ENCODE results near the gene CDS1. TPM values are rescaled to one million over a fixed set of nuclear protein-coding genes. Genes with fewer than 3 reads are reported as not detected.

CDS1 gene
- total RNA-seq, 4 donors from 2014 or later, result 0.69 to 1.7 (median 1.1) TPM; not detected in 1

- no peak for TF ChIP-seq CTCF (IDR thresholded peaks at IDR 0.05)
- no peak for ATAC-seq (ENCODE audit: low FRiP score)
Observed at GRCh38 chr4:84565951-84566350, 17.0 kb upstream of the CDS1 start.

GRCh38 chr4:84568496-84568895 lies 14.4 kb upstream of the CDS1 start:
- ATAC-seq (ENCODE audit: low FRiP score) (no peak), DNase-seq (ENCODE audit: low spot score) (no peak)
- TF ChIP-seq CTCF (IDR thresholded peaks at IDR 0.05), result no peak

More at GRCh38 chr4:84565951-84566350, 17.0 kb upstream of the CDS1 start:
- DNase-seq (ENCODE audit: low spot score), result no peak

- TF ChIP-seq CTCF (IDR thresholded peaks at IDR 0.05), result no peak
- DNase-seq (ENCODE audit: low spot score) (no peak), ATAC-seq (ENCODE audit: low FRiP score) (no peak)
Observed at GRCh38 chr4:84569009-84569408, 13.9 kb upstream of the CDS1 start.

GRCh38 chr4:84573385-84574068 lies 9.4 kb upstream of the CDS1 start:
- ATAC-seq (ENCODE audit: low FRiP score), result no peak
- no peak for DNase-seq (ENCODE audit: low spot score)
- TF ChIP-seq CTCF (IDR thresholded peaks at IDR 0.05), result no peak

- DNase-seq (ENCODE audit: low spot score) (no peak), ATAC-seq (ENCODE audit: low FRiP score) (no peak)
- TF ChIP-seq CTCF (IDR thresholded peaks at IDR 0.05), result no peak
Observed at GRCh38 chr4:84574069-84574720, 8.7 kb upstream of the CDS1 start.

- DNase-seq (ENCODE audit: low spot score) (no peak), ATAC-seq (ENCODE audit: low FRiP score) (no peak)
- TF ChIP-seq CTCF (IDR thresholded peaks at IDR 0.05), result no peak
Observed at GRCh38 chr4:84578540-84579402, 4.2 kb upstream of the CDS1 start.

Data from omental fat pad (tissue), 4 donors.